ENCODE results near the gene RADIL. TPM values are rescaled to one million over a fixed set of nuclear protein-coding genes. Genes with fewer than 3 reads are reported as not detected.

Gene RADIL
- total RNA-seq, 1 experiment from 2014 or later: 5.6 TPM

- Histone ChIP-seq H3K9me3 (ENCODE audit: low read length) (no peaks in the 10 kb centered on the region), H3K9ac (ENCODE audit: low read length) (no peak overlapping the region), H3K27me3 (ENCODE audit: low read length) (peaks cover 10% of the 10 kb centered on the region), H3K4me3 (ENCODE audit: low read length) (no peak overlapping the region), H2AFZ (ENCODE audit: low read length) (no peak overlapping the region), H3K27ac (ENCODE audit: low read length) (no peak overlapping the region), H3F3A (ENCODE audit: low read length, unreplicated experiment) (no peaks in the 10 kb centered on the region), H3K36me3 (ENCODE audit: low read depth, low read length) (no peaks in the 10 kb centered on the region), H4K20me1 (ENCODE audit: low read length) (no peaks in the 10 kb centered on the region), H3K9me2 (replicated peaks; ENCODE audit: low read length) (no peaks in the 10 kb centered on the region), H3K4me2 (ENCODE audit: low read length) (no peak overlapping the region), H3K79me2 (ENCODE audit: low read length) (no peaks in the 10 kb centered on the region), H3K4me1 (ENCODE audit: insufficient read depth, low read length) (no peaks in the 10 kb centered on the region)
- ATAC-seq: no peak
- intact Hi-C loops (cut with micrococcal nuclease): no loop called here
- BruUV-seq (replicated peaks): no TSS peak
- no peak for DNase-seq
- ChIA-PET CTCF (no interaction called here), POLR2A (ENCODE audit: unreplicated experiment) (no interaction called here)
- no peak for TF ChIP-seq EZH2phosphoT487 (IDR thresholded peaks at IDR 0.05; ENCODE audit: borderline replicate concordance, low read length)
- TF ChIP-seq EZH2 (IDR thresholded peaks at IDR 0.05; ENCODE audit: low read length, unreplicated experiment): no peak
- no peak for TF ChIP-seq CTCF (conservative IDR thresholded peaks at IDR 0.05; ENCODE audit: low read depth, low read length)
These were observed 21.7 kb upstream of the RADIL start for GRCh38 chr7:4905171-4905570.

GRCh38 chr7:4904346-4904745, 20.8 kb upstream of the RADIL start:
- CTCF ChIA-PET: no interaction called here
- no peak overlapping the region for H3K4me2 ChIP-seq (ENCODE audit: low read length)
- no peaks in the 10 kb centered on the region for H3K4me1 ChIP-seq (ENCODE audit: insufficient read depth, low read length)
- no peak overlapping the region for H2AFZ ChIP-seq (ENCODE audit: low read length)
- H3K4me3 ChIP-seq (ENCODE audit: low read length): no peak overlapping the region
- H3K27me3 ChIP-seq (ENCODE audit: low read length): peaks cover 10% of the 10 kb centered on the region
- TF ChIP-seq EZH2phosphoT487 (IDR thresholded peaks at IDR 0.05; ENCODE audit: borderline replicate concordance, low read length) (no peak), CTCF (conservative IDR thresholded peaks at IDR 0.05; ENCODE audit: low read depth, low read length) (no peak), EZH2 (IDR thresholded peaks at IDR 0.05; ENCODE audit: low read length, unreplicated experiment) (no peak)
- H3K27ac ChIP-seq (ENCODE audit: low read length): no peak overlapping the region
- no peaks in the 10 kb centered on the region for H3F3A ChIP-seq (ENCODE audit: low read length, unreplicated experiment)
- ATAC-seq (no peak), DNase-seq (no peak)
- BruUV-seq (replicated peaks): no TSS peak
- POLR2A ChIA-PET (ENCODE audit: unreplicated experiment): no interaction called here
- H3K9ac ChIP-seq (ENCODE audit: low read length): no peak overlapping the region
- H3K36me3 ChIP-seq (ENCODE audit: low read depth, low read length): no peaks in the 10 kb centered on the region
- intact Hi-C loops (cut with micrococcal nuclease): no loop called here
- no peaks in the 10 kb centered on the region for H3K79me2 ChIP-seq (ENCODE audit: low read length)
- no peaks in the 10 kb centered on the region for H4K20me1 ChIP-seq (ENCODE audit: low read length)
- H3K9me2 ChIP-seq (replicated peaks; ENCODE audit: low read length): no peaks in the 10 kb centered on the region
- H3K9me3 ChIP-seq (ENCODE audit: low read length): no peaks in the 10 kb centered on the region

DNA sequence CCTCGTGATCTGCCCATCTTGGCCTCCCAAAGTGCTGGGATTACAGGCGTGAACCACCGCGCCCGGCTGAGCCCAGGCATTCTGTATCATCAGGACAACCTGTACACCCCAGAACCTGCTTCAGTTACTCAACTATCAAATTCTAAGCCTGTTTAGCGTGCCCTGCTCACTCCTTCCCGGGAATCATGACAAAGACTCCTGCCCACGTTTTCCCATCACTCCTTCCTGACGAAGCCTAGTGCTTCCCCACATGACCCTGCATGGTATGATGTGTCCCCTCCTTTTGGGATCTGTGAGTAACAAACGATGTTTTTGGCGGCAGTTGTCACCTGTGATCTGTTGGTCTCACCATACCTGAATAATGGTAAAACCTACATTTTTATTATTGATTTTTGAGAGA, 12.2 kb upstream of the RADIL start:
- CTCF ChIA-PET: no interaction called here

More for the DNA sequence above, 12.2 kb upstream of the RADIL start:
- H3K79me2 ChIP-seq (ENCODE audit: low read length): no peaks in the 10 kb centered on the region
- no peak overlapping the region for H2AFZ ChIP-seq (ENCODE audit: low read length)
- TF ChIP-seq CTCF (conservative IDR thresholded peaks at IDR 0.05; ENCODE audit: low read depth, low read length) (no peak), EZH2 (IDR thresholded peaks at IDR 0.05; ENCODE audit: low read length, unreplicated experiment) (no peak), EZH2phosphoT487 (IDR thresholded peaks at IDR 0.05; ENCODE audit: borderline replicate concordance, low read length) (no peak)
- no peaks in the 10 kb centered on the region for H3F3A ChIP-seq (ENCODE audit: low read length, unreplicated experiment)
- no peak overlapping the region for H3K9ac ChIP-seq (ENCODE audit: low read length)
- DNase-seq (no peak), ATAC-seq (no peak)
- no peak overlapping the region for H3K4me2 ChIP-seq (ENCODE audit: low read length)
- H3K27ac ChIP-seq (ENCODE audit: low read length): no peak overlapping the region
- intact Hi-C loops (cut with micrococcal nuclease): no loop called here
- H3K27me3 ChIP-seq (ENCODE audit: low read length): no peaks in the 10 kb centered on the region
- no TSS peak for BruUV-seq (replicated peaks)
- no peaks in the 10 kb centered on the region for H3K9me2 ChIP-seq (replicated peaks; ENCODE audit: low read length)
- H3K4me1 ChIP-seq (ENCODE audit: insufficient read depth, low read length): no peaks in the 10 kb centered on the region
- no peaks in the 10 kb centered on the region for H3K36me3 ChIP-seq (ENCODE audit: low read depth, low read length)
- no peaks in the 10 kb centered on the region for H4K20me1 ChIP-seq (ENCODE audit: low read length)
- POLR2A ChIA-PET (ENCODE audit: unreplicated experiment): no interaction called here
- no peaks in the 10 kb centered on the region for H3K9me3 ChIP-seq (ENCODE audit: low read length)
- H3K4me3 ChIP-seq (ENCODE audit: low read length): no peak overlapping the region

Data from PC-3 (cell line).